NCI-H526 (cell line): ENCODE data around the gene SLC16A3.
A peak's percentile ranks its signal among the peaks of the same experiment; 100 is the strongest.

Experiments
- DNase-seq, 2 experiments: peaks; one replicate each; lab custom pipeline; 2025; lab: John Stamatoyannopoulos, UW

Gene SLC16A3

GRCh38 chr17:82223517-82223916 lies 5.3 kb upstream of the SLC16A3 start:
- DNase-seq, result no peak

- no peak for DNase-seq
Observed at GRCh38 chr17:82224666-82225065, 4.2 kb upstream of the SLC16A3 start.

GRCh38 chr17:82225368-82226029 lies 3.3 kb upstream of the SLC16A3 start:
- no peak for DNase-seq

- no peak for DNase-seq
Observed at GRCh38 chr17:82226146-82226808, 2.6 kb upstream of the SLC16A3 start.

- no peak for DNase-seq
Observed at GRCh38 chr17:82226809-82227628, 1.8 kb upstream of the SLC16A3 start.

- no peak for DNase-seq
Observed at GRCh38 chr17:82227629-82228277, 1.1 kb upstream of the SLC16A3 start.

GRCh38 chr17:82228278-82228841 lies 482 bp upstream of the SLC16A3 start:
- peak in 1 of 2 experiments; percentile 44 for DNase-seq

GRCh38 chr17:82229698-82230608 lies 1.1 kb downstream of the SLC16A3 start:
- DNase-seq, result no peak

- DNase-seq, result peak in 1 of 2 experiments; percentile 68
Observed at GRCh38 chr17:82230609-82231311, 1.9 kb downstream of the SLC16A3 start.

- no peak for DNase-seq
Observed at GRCh38 chr17:82231312-82231561, 2.4 kb downstream of the SLC16A3 start.

- peak in 1 of 2 experiments; percentile 59 for DNase-seq
Observed at GRCh38 chr17:82231562-82232321, 2.9 kb downstream of the SLC16A3 start.

GRCh38 chr17:82232322-82232820 lies 3.5 kb downstream of the SLC16A3 start:
- no peak for DNase-seq

GRCh38 chr17:82232876-82233785 lies 4.3 kb downstream of the SLC16A3 start:
- DNase-seq, result no peak

- peak in 1 of 2 experiments; percentile 29 for DNase-seq
Observed at GRCh38 chr17:82234211-82235055, 5.6 kb downstream of the SLC16A3 start.

- no peak for DNase-seq
Observed at GRCh38 chr17:82235056-82235774, 6.4 kb downstream of the SLC16A3 start.

- no peak for DNase-seq
Observed at GRCh38 chr17:82235775-82236141, 6.9 kb downstream of the SLC16A3 start.
